ENCODE data around the gene ST6GALNAC3.

The ST6GALNAC3 gene

DNA sequence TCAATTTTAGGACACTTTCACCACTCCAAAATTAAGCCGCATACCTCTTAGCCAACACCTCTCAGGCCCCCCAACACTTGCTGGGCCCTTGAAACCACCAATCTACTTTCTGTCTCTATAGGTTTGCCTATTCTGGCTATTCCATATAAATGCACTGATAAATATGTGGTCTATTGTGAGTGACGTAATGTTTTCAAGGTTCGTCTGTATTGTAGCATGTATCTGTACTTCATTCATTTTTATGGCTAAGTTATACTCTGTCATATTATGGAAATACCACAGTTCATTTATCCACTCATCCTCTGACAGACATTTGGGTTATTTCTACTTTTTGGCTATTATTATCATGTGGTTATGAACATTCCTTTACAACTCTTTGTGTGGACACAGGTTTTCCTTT lies 432.8 kb downstream of the ST6GALNAC3 start:
- Histone ChIP-seq H4K20me1 (ENCODE audit: control insufficient read depth, insufficient read depth, low read depth, low read length) (no peaks in the 10 kb centered on the region), H3K27ac (ENCODE audit: low read depth, low read length) (no peak overlapping the region), H3K9me2 (replicated peaks; ENCODE audit: control insufficient read depth, low read length) (no peaks in the 10 kb centered on the region), H3K36me3 (ENCODE audit: control insufficient read depth, low read length) (no peaks in the 10 kb centered on the region), H3K9me3 (ENCODE audit: control insufficient read depth, insufficient read depth, low read length) (no peaks in the 10 kb centered on the region), H3K4me2 (ENCODE audit: low read length) (no peak overlapping the region), H3K27me3 (ENCODE audit: control insufficient read depth, low read length) (no peaks in the 10 kb centered on the region), H3K4me3 (ENCODE audit: low read length) (no peak overlapping the region), H3F3A (ENCODE audit: control insufficient read depth, insufficient read depth) (no peaks in the 10 kb centered on the region), H3K4me1 (ENCODE audit: control insufficient read depth, low read length) (no peaks in the 10 kb centered on the region), H3K79me2 (ENCODE audit: control insufficient read depth, low read length) (no peaks in the 10 kb centered on the region)
- TF ChIP-seq, protein P1, sequence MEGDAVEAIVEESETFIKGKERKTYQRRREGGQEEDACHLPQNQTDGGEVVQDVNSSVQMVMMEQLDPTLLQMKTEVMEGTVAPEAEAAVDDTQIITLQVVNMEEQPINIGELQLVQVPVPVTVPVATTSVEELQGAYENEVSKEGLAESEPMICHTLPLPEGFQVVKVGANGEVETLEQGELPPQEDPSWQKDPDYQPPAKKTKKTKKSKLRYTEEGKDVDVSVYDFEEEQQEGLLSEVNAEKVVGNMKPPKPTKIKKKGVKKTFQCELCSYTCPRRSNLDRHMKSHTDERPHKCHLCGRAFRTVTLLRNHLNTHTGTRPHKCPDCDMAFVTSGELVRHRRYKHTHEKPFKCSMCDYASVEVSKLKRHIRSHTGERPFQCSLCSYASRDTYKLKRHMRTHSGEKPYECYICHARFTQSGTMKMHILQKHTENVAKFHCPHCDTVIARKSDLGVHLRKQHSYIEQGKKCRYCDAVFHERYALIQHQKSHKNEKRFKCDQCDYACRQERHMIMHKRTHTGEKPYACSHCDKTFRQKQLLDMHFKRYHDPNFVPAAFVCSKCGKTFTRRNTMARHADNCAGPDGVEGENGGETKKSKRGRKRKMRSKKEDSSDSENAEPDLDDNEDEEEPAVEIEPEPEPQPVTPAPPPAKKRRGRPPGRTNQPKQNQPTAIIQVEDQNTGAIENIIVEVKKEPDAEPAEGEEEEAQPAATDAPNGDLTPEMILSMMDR (IDR thresholded peaks at IDR 0.05; ENCODE audit: low read depth, low read length, poor library complexity, severe bottlenecking): no peak
- no peak for TF ChIP-seq EZH2phosphoT487 (IDR thresholded peaks at IDR 0.05; ENCODE audit: borderline replicate concordance, low read length)

DNA sequence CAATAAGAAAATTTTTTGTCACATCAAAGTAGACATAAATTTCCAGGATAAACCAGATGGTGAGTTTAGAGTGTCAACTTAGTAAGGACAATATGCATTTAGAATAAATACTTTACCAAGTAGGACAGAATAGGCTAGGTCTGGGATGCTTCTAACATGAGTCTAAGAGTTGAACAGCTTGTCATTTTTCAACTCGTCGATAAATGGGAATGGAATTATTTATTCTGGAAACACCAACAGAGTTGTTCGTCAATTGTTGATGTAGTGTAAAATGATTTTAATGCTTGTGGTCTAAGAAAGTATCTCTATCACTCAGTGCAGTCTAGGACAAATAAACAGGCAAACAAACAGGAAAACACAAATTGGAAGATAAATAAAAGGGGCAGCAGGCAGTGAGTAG lies 434.3 kb downstream of the ST6GALNAC3 start:
- no peak overlapping the region for H3K4me2 ChIP-seq (ENCODE audit: low read length)

DNA sequence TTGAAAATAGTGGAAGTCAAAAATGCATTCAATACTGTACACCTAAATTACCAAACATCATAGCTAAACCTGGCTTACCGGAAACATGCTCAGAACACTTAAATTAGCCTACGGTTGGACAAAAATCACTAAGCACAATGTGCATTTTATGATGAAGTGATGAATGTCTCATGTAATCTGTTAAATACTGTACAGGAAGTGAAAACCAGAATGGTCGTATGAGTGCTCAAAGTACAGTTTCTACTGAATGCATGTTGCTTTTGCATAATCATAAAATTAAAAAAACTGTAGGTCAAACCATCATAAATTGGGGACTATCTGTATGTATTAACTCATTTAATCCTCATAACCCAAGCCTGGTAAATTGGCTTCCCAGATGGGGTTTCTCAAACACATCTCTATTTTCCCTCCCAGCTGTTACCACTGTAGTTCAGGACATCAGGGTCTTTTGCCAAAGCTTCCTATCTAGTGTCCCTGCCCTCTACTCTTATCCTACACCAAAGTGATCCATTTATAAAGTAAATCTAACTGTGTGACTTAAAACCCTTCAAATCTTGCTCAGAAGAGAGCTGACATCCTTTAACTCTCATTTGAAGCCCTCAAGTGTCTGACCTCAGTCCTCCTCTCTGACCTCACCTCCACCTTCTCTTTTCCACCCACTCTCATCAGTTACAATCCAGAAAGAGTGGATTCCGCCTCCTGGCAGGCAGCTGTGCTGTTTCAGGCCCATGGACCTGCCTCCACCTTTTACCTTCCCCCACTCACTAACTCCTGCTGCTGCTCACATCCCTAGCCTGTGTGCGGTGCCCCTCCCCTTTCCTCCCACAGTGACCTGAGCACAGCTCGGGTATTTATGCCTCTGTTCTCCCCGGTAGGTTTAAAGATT lies 436.4 kb downstream of the ST6GALNAC3 start:
- H3K27ac ChIP-seq (ENCODE audit: low read depth, low read length): no peak overlapping the region
- H4K20me1 ChIP-seq (ENCODE audit: control insufficient read depth, insufficient read depth, low read depth, low read length): no peaks in the 10 kb centered on the region
- no peaks in the 10 kb centered on the region for H3K4me1 ChIP-seq (ENCODE audit: control insufficient read depth, low read length)
- H3K79me2 ChIP-seq (ENCODE audit: control insufficient read depth, low read length): no peaks in the 10 kb centered on the region
- no peak overlapping the region for H3K4me3 ChIP-seq (ENCODE audit: low read length)
- H3K9me3 ChIP-seq (ENCODE audit: control insufficient read depth, insufficient read depth, low read length): no peaks in the 10 kb centered on the region
- TF ChIP-seq, protein P1 (IDR thresholded peaks at IDR 0.05; ENCODE audit: low read depth, low read length, poor library complexity, severe bottlenecking): no peak
- TF ChIP-seq EZH2phosphoT487 (IDR thresholded peaks at IDR 0.05; ENCODE audit: borderline replicate concordance, low read length): no peak
- H3F3A ChIP-seq (ENCODE audit: control insufficient read depth, insufficient read depth): no peaks in the 10 kb centered on the region
- H3K36me3 ChIP-seq (ENCODE audit: control insufficient read depth, low read length): no peaks in the 10 kb centered on the region
- H3K27me3 ChIP-seq (ENCODE audit: control insufficient read depth, low read length): no peaks in the 10 kb centered on the region
- H3K4me2 ChIP-seq (ENCODE audit: low read length): no peak overlapping the region
- H3K9me2 ChIP-seq (replicated peaks; ENCODE audit: control insufficient read depth, low read length): no peaks in the 10 kb centered on the region

More for the DNA sequence above, 434.3 kb downstream of the ST6GALNAC3 start:
- Histone ChIP-seq H3K36me3 (ENCODE audit: control insufficient read depth, low read length) (no peaks in the 10 kb centered on the region), H3F3A (ENCODE audit: control insufficient read depth, insufficient read depth) (no peaks in the 10 kb centered on the region), H4K20me1 (ENCODE audit: control insufficient read depth, insufficient read depth, low read depth, low read length) (no peaks in the 10 kb centered on the region), H3K27ac (ENCODE audit: low read depth, low read length) (no peak overlapping the region), H3K4me3 (ENCODE audit: low read length) (no peak overlapping the region), H3K4me1 (ENCODE audit: control insufficient read depth, low read length) (no peaks in the 10 kb centered on the region), H3K79me2 (ENCODE audit: control insufficient read depth, low read length) (no peaks in the 10 kb centered on the region), H3K9me2 (replicated peaks; ENCODE audit: control insufficient read depth, low read length) (no peaks in the 10 kb centered on the region), H3K27me3 (ENCODE audit: control insufficient read depth, low read length) (no peaks in the 10 kb centered on the region), H3K9me3 (ENCODE audit: control insufficient read depth, insufficient read depth, low read length) (no peaks in the 10 kb centered on the region)
- TF ChIP-seq, protein P1 (IDR thresholded peaks at IDR 0.05; ENCODE audit: low read depth, low read length, poor library complexity, severe bottlenecking): no peak
- TF ChIP-seq EZH2phosphoT487 (IDR thresholded peaks at IDR 0.05; ENCODE audit: borderline replicate concordance, low read length): no peak
